Measurements from ENCODE around the gene CFAP97. TPM values are rescaled to one million over a fixed set of nuclear protein-coding genes. Genes with fewer than 3 reads are reported as not detected.

Gene CFAP97
- total RNA-seq, 1 experiment from 2014 or later = 12.4 TPM

DNA sequence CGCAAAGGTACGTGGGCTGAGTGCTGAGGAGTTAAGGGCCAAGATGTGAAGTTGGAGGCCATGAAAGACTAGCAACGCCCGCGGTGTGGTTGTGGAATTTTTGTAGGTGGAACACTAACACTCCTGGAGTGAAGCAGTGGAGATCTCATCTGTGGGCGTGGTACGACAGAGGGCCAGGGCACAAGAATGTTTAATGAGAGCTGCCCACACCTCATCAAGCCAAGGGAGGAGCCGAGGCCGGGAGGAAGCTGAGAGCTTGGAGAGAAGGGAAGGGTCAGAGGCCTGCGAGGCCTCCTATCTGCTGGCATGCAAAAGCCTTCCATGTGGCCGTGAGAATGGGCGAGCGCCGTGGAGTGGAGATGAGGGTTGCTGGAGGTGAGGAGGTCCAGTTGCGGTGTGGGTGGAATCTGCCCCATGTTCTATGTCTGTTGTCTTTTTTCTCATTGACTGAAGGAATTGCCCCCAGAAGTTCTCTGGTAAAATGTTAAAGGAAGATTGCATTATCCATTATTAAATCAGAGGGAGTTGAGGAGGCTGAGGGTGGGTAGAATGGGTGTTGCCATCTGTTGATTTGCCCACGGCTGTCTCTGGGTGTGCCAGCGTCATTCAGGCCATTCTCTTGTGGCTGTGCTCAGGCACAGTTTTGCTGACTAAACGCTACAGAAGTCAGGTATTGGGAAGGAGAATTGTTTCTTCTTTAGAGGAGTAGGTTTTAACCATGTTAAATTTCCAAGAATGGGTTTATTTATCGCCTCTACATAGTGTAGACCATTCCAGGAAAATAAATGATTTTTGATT, 25.4 kb upstream of the CFAP97 start:
- Histone ChIP-seq H3K9me3 (ENCODE audit: low read length) (no peaks in the 10 kb centered on the region), H3K4me1 (ENCODE audit: insufficient read depth, low read length) (no peaks in the 10 kb centered on the region), H3F3A (ENCODE audit: low read length, unreplicated experiment) (no peaks in the 10 kb centered on the region), H3K27ac (ENCODE audit: low read length) (no peak overlapping the region), H3K27me3 (ENCODE audit: low read length) (no peaks in the 10 kb centered on the region), H4K20me1 (ENCODE audit: low read length) (no peaks in the 10 kb centered on the region), H3K4me2 (ENCODE audit: low read length) (no peak overlapping the region), H3K4me3 (ENCODE audit: low read length) (no peak overlapping the region), H3K79me2 (ENCODE audit: low read length) (no peaks in the 10 kb centered on the region), H2AFZ (ENCODE audit: low read length) (no peak overlapping the region), H3K36me3 (ENCODE audit: low read depth, low read length) (no peaks in the 10 kb centered on the region), H3K9ac (ENCODE audit: low read length) (no peak overlapping the region), H3K9me2 (replicated peaks; ENCODE audit: low read length) (no peaks in the 10 kb centered on the region)
- no peak for TF ChIP-seq EZH2 (IDR thresholded peaks at IDR 0.05; ENCODE audit: low read length, unreplicated experiment)
- no peak for TF ChIP-seq EZH2phosphoT487 (IDR thresholded peaks at IDR 0.05; ENCODE audit: borderline replicate concordance, low read length)
- TF ChIP-seq, protein P1, sequence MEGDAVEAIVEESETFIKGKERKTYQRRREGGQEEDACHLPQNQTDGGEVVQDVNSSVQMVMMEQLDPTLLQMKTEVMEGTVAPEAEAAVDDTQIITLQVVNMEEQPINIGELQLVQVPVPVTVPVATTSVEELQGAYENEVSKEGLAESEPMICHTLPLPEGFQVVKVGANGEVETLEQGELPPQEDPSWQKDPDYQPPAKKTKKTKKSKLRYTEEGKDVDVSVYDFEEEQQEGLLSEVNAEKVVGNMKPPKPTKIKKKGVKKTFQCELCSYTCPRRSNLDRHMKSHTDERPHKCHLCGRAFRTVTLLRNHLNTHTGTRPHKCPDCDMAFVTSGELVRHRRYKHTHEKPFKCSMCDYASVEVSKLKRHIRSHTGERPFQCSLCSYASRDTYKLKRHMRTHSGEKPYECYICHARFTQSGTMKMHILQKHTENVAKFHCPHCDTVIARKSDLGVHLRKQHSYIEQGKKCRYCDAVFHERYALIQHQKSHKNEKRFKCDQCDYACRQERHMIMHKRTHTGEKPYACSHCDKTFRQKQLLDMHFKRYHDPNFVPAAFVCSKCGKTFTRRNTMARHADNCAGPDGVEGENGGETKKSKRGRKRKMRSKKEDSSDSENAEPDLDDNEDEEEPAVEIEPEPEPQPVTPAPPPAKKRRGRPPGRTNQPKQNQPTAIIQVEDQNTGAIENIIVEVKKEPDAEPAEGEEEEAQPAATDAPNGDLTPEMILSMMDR (conservative IDR thresholded peaks at IDR 0.05; ENCODE audit: low read depth, low read length) = no peak
- ATAC-seq = no peak
- no peak for DNase-seq
- intact Hi-C loops (cut with micrococcal nuclease) = no loop called here
- no TSS peak for BruUV-seq (replicated peaks)
- ChIA-PET POLR2A (ENCODE audit: unreplicated experiment) (no interaction called here), CTCF (no interaction called here)

DNA sequence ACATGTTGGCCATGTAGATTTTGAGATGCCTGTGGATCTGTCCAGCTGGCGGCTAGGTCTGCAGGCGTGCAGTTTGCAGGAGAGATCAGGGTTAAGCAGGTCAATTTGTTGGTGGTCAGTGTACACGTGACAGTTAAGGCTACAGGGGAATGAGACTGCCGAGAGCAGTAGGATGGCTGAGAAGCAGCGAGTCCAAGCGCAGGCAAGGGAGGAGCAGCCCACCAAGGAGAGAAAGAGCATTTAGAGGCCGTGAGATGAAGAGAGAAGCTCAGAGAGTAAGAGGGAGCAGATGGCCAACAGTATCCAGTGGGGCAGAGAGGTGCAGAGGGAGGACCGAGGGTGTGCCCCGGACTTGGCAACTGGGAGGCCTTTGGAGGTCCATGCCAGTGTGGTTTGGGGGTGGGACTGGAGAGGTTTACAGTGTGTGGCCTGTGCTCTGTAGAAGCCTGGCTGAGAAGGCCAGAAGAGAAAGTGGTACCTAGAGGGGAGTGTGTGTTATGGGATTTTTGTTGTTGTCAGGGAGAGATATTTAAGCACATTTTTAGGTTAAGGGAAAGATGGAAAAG, 24.0 kb upstream of the CFAP97 start:
- Histone ChIP-seq H3K9me2 (replicated peaks; ENCODE audit: low read length) (no peaks in the 10 kb centered on the region), H3K4me3 (ENCODE audit: low read length) (no peak overlapping the region), H3K9me3 (ENCODE audit: low read length) (no peaks in the 10 kb centered on the region), H3F3A (ENCODE audit: low read length, unreplicated experiment) (no peaks in the 10 kb centered on the region), H3K9ac (ENCODE audit: low read length) (no peak overlapping the region), H3K4me1 (ENCODE audit: insufficient read depth, low read length) (no peaks in the 10 kb centered on the region), H2AFZ (ENCODE audit: low read length) (no peak overlapping the region), H3K4me2 (ENCODE audit: low read length) (no peak overlapping the region), H3K79me2 (ENCODE audit: low read length) (no peaks in the 10 kb centered on the region), H3K36me3 (ENCODE audit: low read depth, low read length) (no peaks in the 10 kb centered on the region), H4K20me1 (ENCODE audit: low read length) (no peaks in the 10 kb centered on the region), H3K27ac (ENCODE audit: low read length) (no peak overlapping the region), H3K27me3 (ENCODE audit: low read length) (no peaks in the 10 kb centered on the region)
- CTCF ChIA-PET = interaction anchor here (0.6 kb wide), 1 partner anchor 69 kb away, joined by 3 read pairs; no protein-coding TSS in a partner anchor
- BruUV-seq (replicated peaks) = no TSS peak
- no peak for TF ChIP-seq EZH2phosphoT487 (IDR thresholded peaks at IDR 0.05; ENCODE audit: borderline replicate concordance, low read length)
- no peak for TF ChIP-seq EZH2 (IDR thresholded peaks at IDR 0.05; ENCODE audit: low read length, unreplicated experiment)
- TF ChIP-seq, protein P1 (conservative IDR thresholded peaks at IDR 0.05; ENCODE audit: low read depth, low read length) = no peak
- POLR2A ChIA-PET (ENCODE audit: unreplicated experiment) = no interaction called here
- ATAC-seq = no peak
- intact Hi-C loops (cut with micrococcal nuclease) = no loop called here
- DNase-seq = no peak

DNA sequence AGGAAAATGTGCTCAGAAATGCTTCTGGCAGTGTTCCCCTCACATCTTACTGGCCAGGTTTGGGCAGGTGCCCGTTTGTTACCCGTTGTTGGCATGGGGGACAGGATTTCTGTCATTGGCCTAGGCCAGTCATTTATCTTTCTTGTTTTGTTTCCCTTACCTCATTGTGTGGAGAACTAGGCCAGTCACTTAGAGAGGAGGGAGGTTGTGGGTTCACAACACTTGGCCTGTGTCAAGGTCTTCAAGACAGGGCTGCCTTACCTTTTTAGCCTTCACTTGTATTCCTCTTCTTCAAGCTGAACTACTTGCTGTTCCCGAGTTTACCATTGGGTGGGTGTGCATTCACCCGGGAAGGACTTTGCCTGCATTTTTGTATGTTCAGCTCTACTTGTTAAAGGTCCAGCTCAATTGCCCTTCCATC, 23.3 kb upstream of the CFAP97 start:
- POLR2A ChIA-PET (ENCODE audit: unreplicated experiment) = no interaction called here

More for the DNA sequence above, 23.3 kb upstream of the CFAP97 start:
- no peak overlapping the region for H3K9ac ChIP-seq (ENCODE audit: low read length)
- H2AFZ ChIP-seq (ENCODE audit: low read length) = no peak overlapping the region
- H3K9me3 ChIP-seq (ENCODE audit: low read length) = no peaks in the 10 kb centered on the region
- H3F3A ChIP-seq (ENCODE audit: low read length, unreplicated experiment) = no peaks in the 10 kb centered on the region
- H3K4me2 ChIP-seq (ENCODE audit: low read length) = no peak overlapping the region
- no peaks in the 10 kb centered on the region for H3K4me1 ChIP-seq (ENCODE audit: insufficient read depth, low read length)
- BruUV-seq (replicated peaks) = no TSS peak
- no peaks in the 10 kb centered on the region for H3K27me3 ChIP-seq (ENCODE audit: low read length)
- DNase-seq = no peak
- intact Hi-C loops (cut with micrococcal nuclease) = no loop called here
- H4K20me1 ChIP-seq (ENCODE audit: low read length) = no peaks in the 10 kb centered on the region
- no peaks in the 10 kb centered on the region for H3K9me2 ChIP-seq (replicated peaks; ENCODE audit: low read length)
- no peak overlapping the region for H3K27ac ChIP-seq (ENCODE audit: low read length)
- H3K36me3 ChIP-seq (ENCODE audit: low read depth, low read length) = no peaks in the 10 kb centered on the region
- ATAC-seq = no peak
- TF ChIP-seq EZH2phosphoT487 (IDR thresholded peaks at IDR 0.05; ENCODE audit: borderline replicate concordance, low read length) (no peak), EZH2 (IDR thresholded peaks at IDR 0.05; ENCODE audit: low read length, unreplicated experiment) (no peak)
- TF ChIP-seq, protein P1 (conservative IDR thresholded peaks at IDR 0.05; ENCODE audit: low read depth, low read length) = no peak; the same call in 1 of the 2 replicates
- CTCF ChIA-PET = interaction anchor here (0.6 kb wide), 1 partner anchor 70 kb away, joined by 3 read pairs; no protein-coding TSS in a partner anchor
- H3K4me3 ChIP-seq (ENCODE audit: low read length) = no peak overlapping the region
- no peaks in the 10 kb centered on the region for H3K79me2 ChIP-seq (ENCODE audit: low read length)

Measured in PC-3 (cell line).